HepG2 (cell line): ENCODE data around the gene HDLBP. TPM values are rescaled to one million over a fixed set of nuclear protein-coding genes. Genes with fewer than 3 reads are reported as not detected.
A peak's percentile ranks its signal among the peaks of the same experiment; 100 is the strongest.

Experiments
- ATAD3A ChIP-seq: sonication (generic); formaldehyde crosslinking; IDR thresholded peaks from 2 replicates; pipeline ENCODE4 v1.4.0; 2020; ENCODE audit warnings: missing genetic modification reagents
- JUND ChIP-seq: sonication (generic); formaldehyde crosslinking; IDR thresholded peaks from 2 replicates; pipeline ENCODE4 v1.8.0; 2022; ENCODE audit warnings: mild to moderate bottlenecking, missing genetic modification reagents
- KDM2A ChIP-seq: sonication (generic); formaldehyde crosslinking; IDR thresholded peaks from 2 replicates; pipeline ENCODE4 v1.4.0; 2020; ENCODE audit warnings: low read depth, missing genetic modification reagents, borderline replicate concordance
- MEIS2 ChIP-seq: sonication (generic); formaldehyde crosslinking; IDR thresholded peaks from 2 replicates; pipeline ENCODE4 v1.9.0; 2021; ENCODE audit warnings: mild to moderate bottlenecking, missing genetic modification reagents
- PHF21A ChIP-seq: sonication (generic); formaldehyde crosslinking; IDR thresholded peaks from 2 replicates; pipeline ENCODE4 v1.5.0; 2020; ENCODE audit warnings: mild to moderate bottlenecking, missing genetic modification reagents
- PRDM4 ChIP-seq: sonication (generic); formaldehyde crosslinking; IDR thresholded peaks from 2 replicates; pipeline ENCODE4 v1.9.0; 2021; ENCODE audit warnings: missing genetic modification reagents, borderline replicate concordance
- RBFOX2 ChIP-seq: fragments of 200-400 bp; formaldehyde crosslinking; IDR thresholded peaks from 2 replicates; pipeline ENCODE4 v1.6.1; 2017; ENCODE audit warnings: low read depth, mild to moderate bottlenecking, low read length
- SRSF4 ChIP-seq: fragments of 200-400 bp; formaldehyde crosslinking; IDR thresholded peaks from one replicate; pipeline ENCODE4 v1.6.1; 2018; ENCODE audit warnings: mild to moderate bottlenecking, low read depth, low read length, moderate library complexity; ENCODE audit not compliant: poor library complexity, severe bottlenecking
- TCF12 ChIP-seq, 2 experiments: fragments of 450-650 bp in 1 of 2; sonication (generic) in 1 of 2; formaldehyde crosslinking in 1 of 2; IDR thresholded peaks; 2 replicates each; pipeline versions ENCODE4 v1.6.1 to v1.8.0; 2017 to 2022; ENCODE audit warnings: antibody characterized with exemption in 1 of 2, mild to moderate bottlenecking in 1 of 2, missing genetic modification reagents in 1 of 2, moderate library complexity in 1 of 2
- ZBTB2 ChIP-seq: sonication (generic); formaldehyde crosslinking; IDR thresholded peaks from 2 replicates; pipeline ENCODE4 v1.8.0; 2022; ENCODE audit warnings: low read depth, missing genetic modification reagents
- ZBTB37 ChIP-seq: sonication (generic); formaldehyde crosslinking; IDR thresholded peaks from 2 replicates; pipeline ENCODE4 v1.4.0; 2020; ENCODE audit warnings: mild to moderate bottlenecking, missing genetic modification reagents
- ZBTB40 ChIP-seq, 2 experiments: fragments of 450-650 bp in 1 of 2; sonication (generic) in 1 of 2; formaldehyde crosslinking in 1 of 2; IDR thresholded peaks; 2 replicates each; pipeline versions ENCODE4 v1.6.1 to v1.8.0; 2016 to 2022; ENCODE audit warnings: antibody characterized with exemption in 1 of 2, mild to moderate bottlenecking in 1 of 2, missing genetic modification reagents in 1 of 2
- ZNF446 ChIP-seq: sonication (generic); formaldehyde crosslinking; IDR thresholded peaks from 2 replicates; pipeline ENCODE4 v1.5.0; 2020; ENCODE audit warnings: mild to moderate bottlenecking, missing genetic modification reagents
- ZNF792 ChIP-seq: IDR thresholded peaks from 2 replicates; pipeline ENCODE4 v1.6.1; 2016
- polyA plus RNA-seq, 8 experiments: library from polyadenylated mRNA; depleted of rRNA in 3 of 8; stranded (reverse) in 7 of 8; unstranded in 1 of 8; fragments of >200 nt; fragmentation: Illumina TruSeq in 4 of 8; extraction: Trizol in 4 of 8; gene quantifications; 2 replicates each; pipeline versions ENCODE4 v1.2.1 to v1.2.3, GENCODE V29; 2011 to 2016; ENCODE audit warnings: low read depth in 4 of 8, missing spikeins in 1 of 8, mixed read lengths in 1 of 8; ENCODE audit not compliant: insufficient read depth in 1 of 8
- total RNA-seq, 5 experiments: library from RNA; depleted of rRNA; stranded (reverse); fragments of >200 nt; fragmentation: Illumina TruSeq; extraction: Trizol; gene quantifications; 2 replicates each; pipeline ENCODE4 v1.2.3, GENCODE V29; 2016; ENCODE audit warnings: low read depth in 1 of 5

Gene HDLBP
- total and polyA plus RNA-seq, 2 of the 13 experiments (the other 11 are each of a cell fraction or from before 2014, with no cell fraction given), result 464 to 707 TPM

GRCh38 chr2:241271706-241272302 lies 43.7 kb downstream of the HDLBP start (continued):
- TF ChIP-seq JUND (CRISPR knock-in tag), result no peak
- TF ChIP-seq ZBTB2, result peak; percentile 67; the same call in 1 of the 2 replicates
- TF ChIP-seq SRSF4, result no peak
- TF ChIP-seq KDM2A (CRISPR knock-in tag), result peak; percentile 39; the same call in 1 of the 2 replicates
- no peak for TF ChIP-seq MEIS2 (CRISPR knock-in tag)
- TF ChIP-seq ZBTB40 (IDR thresholded peaks at IDR 0.05), result no peak
- peak; percentile 44; the same call in 1 of the 2 replicates for TF ChIP-seq ZBTB40 (CRISPR knock-in tag; IDR thresholded peaks at IDR 0.05)
- peak; percentile 12; the same call in 1 of the 2 replicates for TF ChIP-seq RBFOX2
- no peak for TF ChIP-seq PHF21A (CRISPR knock-in tag)
- no peak for TF ChIP-seq ATAD3A
- no peak for TF ChIP-seq TCF12 (IDR thresholded peaks at IDR 0.05)
- TF ChIP-seq TCF12 (CRISPR knock-in tag; IDR thresholded peaks at IDR 0.05), result no peak
- 0 out of 2 replicates have a peak, but pooled peaks have one; percentile 44 for TF ChIP-seq ZBTB37 (CRISPR knock-in tag)
- 0 out of 2 replicates have a peak, but pooled peaks have one; percentile 7 for TF ChIP-seq ZNF446
- no peak for TF ChIP-seq PRDM4 (CRISPR knock-in tag)
- no peak for TF ChIP-seq ZNF792 (CRISPR knock-in tag)
